ENCODE measurements around the gene CDCA4.
"Not testable (repeated sequence)": the region's sequence is repeated elsewhere in the genome, so short reads cannot be mapped to it uniquely, and the experiment has no call there.

CDCA4 gene

DNA sequence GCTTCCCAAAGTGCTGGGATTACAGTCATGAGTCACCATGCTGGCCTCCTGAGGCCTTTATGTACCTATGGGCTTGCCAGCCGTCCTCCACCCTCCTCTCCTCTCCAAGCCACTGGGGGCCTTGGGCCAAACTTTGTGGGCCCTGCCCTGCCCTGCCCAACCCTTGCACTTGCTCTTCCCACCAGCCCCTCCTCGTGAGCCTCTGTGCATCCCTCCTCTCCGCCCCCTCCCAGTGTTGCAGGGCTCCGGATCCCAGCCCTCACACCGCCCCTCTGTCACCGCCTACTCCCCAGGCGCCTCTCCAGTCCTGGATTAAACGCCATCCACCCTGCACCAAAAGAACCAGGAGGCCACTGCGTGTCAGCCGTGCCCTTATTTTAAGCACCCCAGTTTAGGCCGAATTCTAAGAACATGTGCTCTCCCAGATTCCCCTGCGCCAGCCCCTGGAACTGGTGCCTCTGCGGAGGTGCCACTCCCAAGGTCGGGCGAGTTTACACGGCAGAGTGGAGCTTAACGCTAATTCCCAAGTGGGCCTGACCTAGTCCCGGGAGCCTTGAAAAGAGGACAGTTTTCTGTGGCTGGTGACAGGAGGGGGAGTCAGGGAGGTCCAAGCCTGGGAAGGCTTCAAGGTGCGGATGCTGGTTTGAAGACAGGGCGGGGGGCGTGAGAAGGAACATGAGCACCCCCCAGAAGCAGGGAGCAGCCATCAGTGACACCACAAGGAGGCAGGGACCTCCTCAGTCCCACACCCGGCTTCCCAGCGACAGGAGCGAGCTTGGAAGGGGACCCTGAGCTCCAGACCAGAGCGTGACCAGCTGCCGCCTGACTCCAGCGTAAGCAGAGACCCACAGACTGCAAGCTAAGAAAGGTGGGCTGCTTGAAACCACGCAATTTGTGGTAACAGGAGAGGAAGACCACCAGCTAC, 21.2 kb upstream of the CDCA4 start:
- no peak for TF ChIP-seq CTCF (conservative IDR thresholded peaks at IDR 0.05)
- no peak overlapping the region for H3K27ac ChIP-seq

DNA sequence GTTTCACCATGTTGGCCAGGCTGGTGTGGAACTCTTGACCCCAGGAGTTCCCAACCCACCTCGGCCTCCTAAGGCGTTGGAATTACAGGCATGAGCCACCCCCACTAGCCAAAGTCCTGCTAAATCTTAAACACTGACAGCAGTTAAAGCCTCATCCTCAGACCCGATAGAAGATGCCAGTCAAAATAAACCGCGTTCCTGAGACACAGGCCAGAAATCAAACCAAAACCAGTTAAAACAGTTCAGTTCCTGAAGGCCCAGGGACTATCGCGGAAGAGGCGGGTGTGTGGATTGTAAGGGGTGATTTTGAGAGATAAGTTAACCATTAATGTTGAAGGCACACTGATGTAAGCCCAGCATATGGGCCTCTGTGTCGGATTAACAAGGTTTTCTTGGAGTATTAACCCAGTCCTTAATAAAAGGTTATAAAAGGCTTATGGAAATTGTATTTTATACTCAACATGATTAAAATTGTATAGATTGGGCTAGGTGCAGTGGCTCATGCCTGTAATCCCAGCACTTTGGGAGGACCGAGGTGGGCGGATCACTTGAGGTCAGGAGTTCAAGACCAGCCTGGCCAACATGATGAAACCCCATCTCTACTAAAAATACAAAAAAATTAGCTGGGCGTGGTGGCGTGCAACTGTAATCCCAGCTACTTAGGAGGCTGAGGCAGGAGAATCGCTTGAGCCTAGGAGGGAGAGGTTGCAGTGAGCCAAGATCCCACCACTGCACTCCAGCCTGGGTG, 18.7 kb upstream of the CDCA4 start:
- H3K27ac ChIP-seq: no peak overlapping the region
- no peak for TF ChIP-seq CTCF (conservative IDR thresholded peaks at IDR 0.05)

GRCh38 chr14:105035616-105036015, 14.7 kb upstream of the CDCA4 start:
- H3K27ac ChIP-seq: not testable (repeated sequence)

GRCh38 chr14:105034315-105035039, 13.6 kb upstream of the CDCA4 start:
- no peak for TF ChIP-seq CTCF (conservative IDR thresholded peaks at IDR 0.05)
- H3K27ac ChIP-seq: no peak overlapping the region

DNA sequence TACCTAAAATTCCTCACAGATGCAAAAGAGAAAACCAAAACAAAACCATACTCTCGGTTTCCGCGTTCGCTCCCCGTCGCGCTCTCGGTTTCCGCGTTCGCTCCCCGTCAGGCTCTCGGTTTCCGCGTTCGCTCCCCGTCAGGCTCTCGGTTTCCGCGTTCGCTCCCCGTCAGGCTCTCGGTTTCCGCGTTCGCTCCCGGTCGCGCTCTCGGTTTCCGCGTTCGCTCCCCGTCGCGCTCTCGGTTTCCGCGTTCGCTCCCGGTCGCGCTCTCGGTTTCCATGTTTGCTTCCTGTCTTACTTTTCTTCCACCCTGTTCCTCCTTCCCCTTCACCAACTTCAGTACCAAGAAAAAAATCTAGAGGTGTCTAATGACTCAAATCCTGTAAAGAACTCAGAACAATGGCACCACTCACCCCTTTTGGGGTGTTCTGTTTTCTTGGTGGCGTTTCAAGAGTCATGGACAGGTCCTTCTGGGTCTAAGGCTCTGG, 12.6 kb upstream of the CDCA4 start:
- H3K27ac ChIP-seq: not testable (repeated sequence)

DNA sequence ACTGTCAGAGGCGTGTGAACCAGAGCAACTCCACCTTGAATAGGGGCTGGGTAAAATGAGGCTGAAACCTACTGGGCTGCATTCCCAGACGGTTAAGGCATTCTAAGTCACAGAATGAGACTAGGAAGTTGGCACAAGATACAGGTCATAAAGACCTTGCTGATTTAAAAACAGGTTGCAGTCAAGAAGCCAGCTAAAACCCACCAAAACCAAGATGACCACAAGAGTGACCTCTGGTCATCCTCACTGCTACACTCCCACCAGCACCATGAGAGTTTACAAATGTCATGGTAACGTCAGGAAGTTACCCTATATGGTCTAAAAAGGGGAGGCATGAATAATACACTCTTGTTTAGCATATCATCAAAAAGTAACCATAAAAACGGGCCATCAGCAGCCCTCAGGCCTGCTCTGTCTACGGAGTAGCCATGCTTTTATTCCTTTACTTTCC, 11.6 kb upstream of the CDCA4 start:
- not testable (repeated sequence) for H3K27ac ChIP-seq

DNA sequence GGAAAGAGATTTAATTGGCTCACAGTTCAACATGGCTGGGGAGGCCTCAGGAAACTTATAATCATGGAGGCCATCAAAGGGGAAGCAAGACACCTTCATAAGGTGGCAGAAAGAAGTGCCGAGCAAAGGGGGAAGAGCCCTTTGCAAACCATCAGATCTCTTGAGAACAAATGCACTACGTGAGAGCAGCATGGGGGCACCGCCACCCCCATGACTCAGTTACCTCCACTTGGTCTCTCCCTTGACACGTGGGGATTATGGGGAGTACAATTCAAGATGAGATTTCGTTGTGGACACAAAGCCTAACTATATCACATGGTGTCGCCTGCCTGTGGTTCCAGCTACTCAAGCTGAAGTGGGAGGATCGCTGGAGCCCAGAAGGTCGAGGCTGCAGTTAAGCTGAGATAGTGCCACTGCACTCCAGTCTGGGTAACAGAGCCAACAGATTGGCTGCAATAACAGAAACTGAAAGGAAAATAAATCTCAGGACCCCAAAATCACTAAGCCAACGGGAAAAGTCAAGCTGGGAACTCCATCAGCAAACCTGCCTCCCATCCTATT, 10.0 kb upstream of the CDCA4 start:
- no peak for TF ChIP-seq CTCF (conservative IDR thresholded peaks at IDR 0.05)
- no peak overlapping the region for H3K27ac ChIP-seq

- no peak overlapping the region for H3K27ac ChIP-seq
- no peak for TF ChIP-seq CTCF (conservative IDR thresholded peaks at IDR 0.05)
These were observed 9.3 kb upstream of the CDCA4 start for GRCh38 chr14:105030194-105030593.

Data from VCaP (cell line).